ENCODE results near the gene GAS5.

Gene GAS5

GRCh38 chr1:173865468-173866164, 2.2 kb downstream of the GAS5 start:
- TF ChIP-seq EZH2 (IDR thresholded peaks at IDR 0.05; ENCODE audit: borderline replicate concordance, low read length) (no peak), CTCF (IDR thresholded peaks at IDR 0.05; ENCODE audit: low read length) (no peak)
- Histone ChIP-seq H3K9me3 (ENCODE audit: low read length) (no peaks in the 10 kb centered on the region), H4K20me1 (ENCODE audit: insufficient read depth, low read length) (no peaks in the 10 kb centered on the region), H3K36me3 (ENCODE audit: insufficient read depth, low read length) (peaks cover 64% of the 10 kb centered on the region), H3K4me3 (ENCODE audit: low read depth, low read length, poor library complexity, severe bottlenecking) (peak overlapping the region; percentile 90), H2AFZ (ENCODE audit: low read length) (no peak overlapping the region), H3K4me2 (ENCODE audit: low read length) (peak overlapping the region; percentile 89), H3K9ac (ENCODE audit: low read length) (peak overlapping the region; percentile 87), H3K4me1 (ENCODE audit: insufficient read depth, low read length, severe bottlenecking) (peaks cover 58% of the 10 kb centered on the region), H3K27ac (ENCODE audit: low read depth, low read length, poor library complexity, severe bottlenecking) (peak overlapping the region; percentile 85), H3K9me2 (ENCODE audit: low read depth, low read length) (no peaks in the 10 kb centered on the region), H3K79me2 (ENCODE audit: insufficient read depth, low read length) (peaks cover 21% of the 10 kb centered on the region), H3K27me3 (ENCODE audit: insufficient read depth, low read length) (no peaks in the 10 kb centered on the region), H3F3A (ENCODE audit: insufficient read depth, low read length) (peaks cover 44% of the 10 kb centered on the region; the same call in 1 of the 2 replicates)

GRCh38 chr1:173864179-173864867, 3.5 kb downstream of the GAS5 start:
- peaks cover 71% of the 10 kb centered on the region for H3K36me3 ChIP-seq (ENCODE audit: insufficient read depth, low read length)
- peak overlapping the region; percentile 89 for H3K4me2 ChIP-seq (ENCODE audit: low read length)
- no peak overlapping the region; the same call in 1 of the 2 replicates for H3K9ac ChIP-seq (ENCODE audit: low read length)
- H3K79me2 ChIP-seq (ENCODE audit: insufficient read depth, low read length): peaks cover 21% of the 10 kb centered on the region
- H3K27me3 ChIP-seq (ENCODE audit: insufficient read depth, low read length): no peaks in the 10 kb centered on the region
- H4K20me1 ChIP-seq (ENCODE audit: insufficient read depth, low read length): no peaks in the 10 kb centered on the region
- H3F3A ChIP-seq (ENCODE audit: insufficient read depth, low read length): peaks cover 41% of the 10 kb centered on the region; the same call in 1 of the 2 replicates
- peak overlapping the region; percentile 90 for H3K4me3 ChIP-seq (ENCODE audit: low read depth, low read length, poor library complexity, severe bottlenecking)
- peak overlapping the region; percentile 85 for H3K27ac ChIP-seq (ENCODE audit: low read depth, low read length, poor library complexity, severe bottlenecking)
- no peaks in the 10 kb centered on the region for H3K9me2 ChIP-seq (ENCODE audit: low read depth, low read length)
- H3K9me3 ChIP-seq (ENCODE audit: low read length): no peaks in the 10 kb centered on the region
- H2AFZ ChIP-seq (ENCODE audit: low read length): no peak overlapping the region
- H3K4me1 ChIP-seq (ENCODE audit: insufficient read depth, low read length, severe bottlenecking): peaks cover 45% of the 10 kb centered on the region
- TF ChIP-seq CTCF (IDR thresholded peaks at IDR 0.05; ENCODE audit: low read length): no peak
- TF ChIP-seq EZH2 (IDR thresholded peaks at IDR 0.05; ENCODE audit: borderline replicate concordance, low read length): no peak

- Histone ChIP-seq H3K4me2 (ENCODE audit: low read length) (peak overlapping the region; percentile 89), H3K27me3 (ENCODE audit: insufficient read depth, low read length) (no peaks in the 10 kb centered on the region), H3K27ac (ENCODE audit: low read depth, low read length, poor library complexity, severe bottlenecking) (peak overlapping the region; percentile 85), H2AFZ (ENCODE audit: low read length) (no peak overlapping the region), H3K9me2 (ENCODE audit: low read depth, low read length) (no peaks in the 10 kb centered on the region), H3K79me2 (ENCODE audit: insufficient read depth, low read length) (peaks cover 21% of the 10 kb centered on the region), H3K36me3 (ENCODE audit: insufficient read depth, low read length) (peaks cover 71% of the 10 kb centered on the region), H3K4me3 (ENCODE audit: low read depth, low read length, poor library complexity, severe bottlenecking) (no peak overlapping the region), H3F3A (ENCODE audit: insufficient read depth, low read length) (peaks cover 37% of the 10 kb centered on the region; the same call in 1 of the 2 replicates), H3K9ac (ENCODE audit: low read length) (no peak overlapping the region), H4K20me1 (ENCODE audit: insufficient read depth, low read length) (no peaks in the 10 kb centered on the region), H3K9me3 (ENCODE audit: low read length) (no peaks in the 10 kb centered on the region), H3K4me1 (ENCODE audit: insufficient read depth, low read length, severe bottlenecking) (peaks cover 38% of the 10 kb centered on the region)
- TF ChIP-seq CTCF (IDR thresholded peaks at IDR 0.05; ENCODE audit: low read length) (no peak), EZH2 (IDR thresholded peaks at IDR 0.05; ENCODE audit: borderline replicate concordance, low read length) (no peak)
Measured at GRCh38 chr1:173863224-173864161, 4.3 kb downstream of the GAS5 start.
